Parathyroid adenoma (tissue), 2 donors: ENCODE measurements around the gene TBC1D17.

ENCODE experiments used
- H2AFZ ChIP-seq: fragments of 300-600 bp; sonication (generic); one replicate; pipeline ENCODE4 v1.7.0; 2017; ENCODE audit warnings: antibody characterized with exemption, mild to moderate bottlenecking
- H3K27ac ChIP-seq: fragments of 300-600 bp; sonication (generic); one replicate; pipeline ENCODE4 v1.7.0; 2017
- H3K27me3 ChIP-seq: fragments of 300-600 bp; sonication (generic); one replicate; pipeline ENCODE4 v1.7.0; 2017; ENCODE audit warnings: low read length; ENCODE audit not compliant: control insufficient read depth, insufficient read depth
- H3K36me3 ChIP-seq: fragments of 300-600 bp; sonication (generic); one replicate; pipeline ENCODE4 v1.7.0; 2017; ENCODE audit warnings: low read length; ENCODE audit not compliant: control insufficient read depth, insufficient read depth
- H3K4me1 ChIP-seq: fragments of 300-600 bp; sonication (generic); one replicate; pipeline ENCODE4 v1.7.0; 2017; ENCODE audit warnings: control low read depth
- H3K4me2 ChIP-seq: fragments of 300-600 bp; sonication (generic); one replicate; pipeline ENCODE4 v1.7.0; 2017; ENCODE audit warnings: low read length
- H3K4me3 ChIP-seq: fragments of 300-600 bp; sonication (generic); one replicate; pipeline ENCODE4 v1.7.0; 2017; ENCODE audit warnings: low read depth, low read length
- H3K79me2 ChIP-seq: fragments of 300-600 bp; sonication (generic); one replicate; pipeline ENCODE4 v1.7.0; 2017; ENCODE audit warnings: control low read depth
- H3K9ac ChIP-seq: fragments of 300-600 bp; sonication (generic); one replicate; pipeline ENCODE4 v1.7.0; 2017; ENCODE audit warnings: mild to moderate bottlenecking
- H3K9me3 ChIP-seq: fragments of 300-600 bp; sonication (generic); one replicate; pipeline ENCODE4 v1.7.0; 2017; ENCODE audit warnings: low read length; ENCODE audit not compliant: control insufficient read depth
- CTCF ChIP-seq: fragments of 300-600 bp; sonication (generic); IDR thresholded peaks from one replicate; pipeline ENCODE4 v1.7.0; 2017; ENCODE audit warnings: antibody characterized with exemption, mild to moderate bottlenecking
- donor health status: primary hyperparathyroidism.

Gene TBC1D17

GRCh38 chr19:49874503-49875157 lies 2.9 kb upstream of the TBC1D17 start:
- H2AFZ ChIP-seq, result no peak overlapping the region
- TF ChIP-seq CTCF, result no peak
- no peaks in the 10 kb centered on the region for H3K36me3 ChIP-seq
- H3K79me2 ChIP-seq, result peaks cover 14% of the 10 kb centered on the region
- H3K4me2 ChIP-seq, result no peak overlapping the region
- H3K9me3 ChIP-seq, result no peaks in the 10 kb centered on the region
- peaks cover 12% of the 10 kb centered on the region for H3K4me1 ChIP-seq
- no peak overlapping the region for H3K9ac ChIP-seq
- H3K27ac ChIP-seq, result no peak overlapping the region
- H3K4me3 ChIP-seq, result no peak overlapping the region
- no peaks in the 10 kb centered on the region for H3K27me3 ChIP-seq

GRCh38 chr19:49875177-49875576 lies 2.3 kb upstream of the TBC1D17 start:
- Histone ChIP-seq H3K9me3 (no peaks in the 10 kb centered on the region), H3K27me3 (no peaks in the 10 kb centered on the region), H3K4me3 (peak overlapping the region; percentile 100), H3K9ac (no peak overlapping the region), H3K4me2 (peak overlapping the region; percentile 90), H3K36me3 (no peaks in the 10 kb centered on the region), H2AFZ (no peak overlapping the region), H3K27ac (peak overlapping the region; percentile 96), H3K4me1 (peaks cover 10% of the 10 kb centered on the region), H3K79me2 (peaks cover 14% of the 10 kb centered on the region)
- no peak for TF ChIP-seq CTCF

- Histone ChIP-seq H3K36me3 (no peaks in the 10 kb centered on the region), H3K4me1 (peaks cover 6% of the 10 kb centered on the region), H3K27me3 (no peaks in the 10 kb centered on the region)
Measured at GRCh38 chr19:49875857-49876421, 1.6 kb upstream of the TBC1D17 start.

GRCh38 chr19:49876422-49877019 lies 981 bp upstream of the TBC1D17 start:
- H3K4me3 ChIP-seq, result peak overlapping the region; percentile 100
- TF ChIP-seq CTCF, result no peak
- peak overlapping the region; percentile 64 for H3K9ac ChIP-seq
- peaks cover 11% of the 10 kb centered on the region for H3K79me2 ChIP-seq
- peak overlapping the region; percentile 85 for H2AFZ ChIP-seq
- no peaks in the 10 kb centered on the region for H3K9me3 ChIP-seq
- H3K4me2 ChIP-seq, result peak overlapping the region; percentile 90
- H3K27ac ChIP-seq, result peak overlapping the region; percentile 96
- H3K36me3 ChIP-seq, result no peaks in the 10 kb centered on the region
- no peaks in the 10 kb centered on the region for H3K27me3 ChIP-seq
- H3K4me1 ChIP-seq, result peaks cover 6% of the 10 kb centered on the region

More at GRCh38 chr19:49875857-49876421, 1.6 kb upstream of the TBC1D17 start:
- Histone ChIP-seq H3K27ac (peak overlapping the region; percentile 96), H3K79me2 (peaks cover 11% of the 10 kb centered on the region), H3K9ac (peak overlapping the region; percentile 64), H3K4me3 (peak overlapping the region; percentile 100), H3K4me2 (peak overlapping the region; percentile 90), H3K9me3 (no peaks in the 10 kb centered on the region), H2AFZ (peak overlapping the region; percentile 85)
- TF ChIP-seq CTCF, result no peak
